GM12875 (cell line): ENCODE results near the gene ZFHX3.

Experiments
- H3K4me3 ChIP-seq: one replicate; pipeline ENCODE4 v1.5.1; 2011; ENCODE audit warnings: low read depth, low read length, control low read depth
- CTCF ChIP-seq: IDR thresholded peaks from 2 replicates; pipeline ENCODE4 v1.5.1; 2011; ENCODE audit warnings: low read depth, mild to moderate bottlenecking, control low read depth, inconsistent platforms, low read length, moderate library complexity, borderline replicate concordance; ENCODE audit not compliant: insufficient read depth

Gene ZFHX3

GRCh38 chr16:73058616-73059409 lies 10.9 kb upstream of the ZFHX3 start:
- H3K4me3 ChIP-seq = peak overlapping the region; percentile 71
- no peak for TF ChIP-seq CTCF

GRCh38 chr16:73058221-73058615 lies 10.3 kb upstream of the ZFHX3 start:
- TF ChIP-seq CTCF = no peak
- peak overlapping the region; percentile 71 for H3K4me3 ChIP-seq

GRCh38 chr16:73057291-73058210 lies 9.6 kb upstream of the ZFHX3 start:
- TF ChIP-seq CTCF = peak; percentile 39

GRCh38 chr16:73056921-73057290 lies 9.0 kb upstream of the ZFHX3 start:
- H3K4me3 ChIP-seq = no peak overlapping the region
- no peak for TF ChIP-seq CTCF

More at GRCh38 chr16:73057291-73058210, 9.6 kb upstream of the ZFHX3 start:
- peak overlapping the region; percentile 71 for H3K4me3 ChIP-seq

DNA sequence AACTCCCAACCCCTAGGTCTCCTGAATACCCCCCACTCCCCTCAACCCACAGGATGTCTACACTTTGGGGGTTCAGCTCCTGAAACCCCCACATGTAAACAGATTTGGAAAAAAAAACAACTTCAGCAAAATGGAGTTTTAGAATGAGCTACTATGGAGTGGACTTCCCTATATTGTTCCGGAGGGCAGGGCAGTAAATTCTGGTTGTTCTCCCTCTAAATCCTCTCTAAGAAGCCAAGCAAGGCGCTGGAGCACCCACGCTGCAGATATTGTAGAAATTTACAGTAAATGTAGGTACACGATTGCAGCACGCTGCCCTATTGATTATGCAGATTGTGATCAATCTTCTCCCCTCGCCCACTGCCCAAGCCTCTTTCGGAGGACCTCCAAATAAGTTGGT lies 8.5 kb upstream of the ZFHX3 start:
- no peak for TF ChIP-seq CTCF
- no peak overlapping the region for H3K4me3 ChIP-seq

DNA sequence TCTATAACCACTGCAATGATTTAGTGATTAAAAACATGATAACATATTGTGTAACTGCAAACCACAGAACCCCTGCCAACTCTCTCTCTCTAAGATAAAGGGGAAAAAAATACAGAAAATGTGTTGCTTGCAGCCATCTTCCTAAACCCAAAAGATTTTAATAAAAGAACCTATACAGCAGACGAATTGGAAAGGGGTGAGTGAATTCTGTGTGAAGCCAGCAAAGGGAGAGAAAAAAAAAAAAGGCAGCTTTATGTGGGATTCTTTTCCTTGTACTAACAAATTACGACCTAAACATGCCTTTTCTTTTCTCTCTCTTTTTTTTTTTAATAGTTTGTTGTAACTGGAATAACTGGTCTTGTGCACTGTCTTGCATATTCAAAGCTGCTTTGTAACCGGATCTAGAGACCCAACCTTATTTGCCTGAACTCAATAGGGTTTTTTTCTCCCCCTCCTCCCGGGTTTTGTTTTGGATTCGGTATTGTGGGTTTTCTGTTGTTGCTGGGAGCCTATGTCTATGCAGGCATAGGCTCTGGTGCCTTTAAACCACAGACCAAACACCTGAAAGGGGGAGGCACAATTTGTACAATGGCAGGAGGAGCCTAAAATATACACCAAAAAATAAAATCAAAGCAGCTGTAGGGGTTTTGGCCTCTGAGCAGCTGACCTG lies 7.0 kb upstream of the ZFHX3 start:
- no peak for TF ChIP-seq CTCF
- H3K4me3 ChIP-seq = no peak overlapping the region
